ENCODE data around the gene SCN5A. TPM values are rescaled to one million over a fixed set of nuclear protein-coding genes. Genes with fewer than 3 reads are reported as not detected.

The SCN5A gene
- total RNA-seq, 1 donor = not detected

DNA sequence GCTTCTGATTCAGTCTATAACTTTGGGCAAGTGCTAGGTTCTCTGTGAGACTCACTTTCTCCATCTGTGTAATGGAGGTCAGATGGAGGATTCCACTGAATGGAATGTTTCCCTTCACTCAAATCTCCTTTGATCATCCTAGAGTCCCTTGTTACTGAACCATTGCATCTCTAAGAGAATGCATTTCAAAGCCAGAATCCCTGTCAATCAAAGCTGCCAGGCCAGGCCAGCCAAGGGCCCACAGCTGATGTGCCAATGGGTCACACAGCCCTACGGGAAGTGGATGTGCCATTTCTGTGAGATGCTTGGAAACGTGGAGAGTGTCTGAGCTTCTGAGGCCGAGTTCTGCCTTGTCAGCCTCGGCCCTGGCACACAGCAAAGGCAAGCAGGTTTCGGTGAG is 32.4 kb downstream of the SCN5A start:
- Histone ChIP-seq H3K4me3 (ENCODE audit: insufficient read depth, low read length) (no peak overlapping the region), H4K20me1 (ENCODE audit: insufficient read depth, low read length) (no peaks in the 10 kb centered on the region), H3K4me2 (ENCODE audit: insufficient read depth, low read length) (no peak overlapping the region), H3K27me3 (ENCODE audit: insufficient read depth, low read length) (no peaks in the 10 kb centered on the region), H3K27ac (ENCODE audit: low read depth, low read length) (no peak overlapping the region), H3K4me1 (ENCODE audit: insufficient read depth, low read length) (no peaks in the 10 kb centered on the region), H3K9me3 (ENCODE audit: low read depth, low read length) (no peaks in the 10 kb centered on the region), H3K79me2 (ENCODE audit: insufficient read depth, low read length) (no peaks in the 10 kb centered on the region), H3K36me3 (ENCODE audit: insufficient read depth, low read length) (no peaks in the 10 kb centered on the region), H2AFZ (ENCODE audit: low read length) (no peak overlapping the region)
- DNase-seq (ENCODE audit: insufficient read length, low spot score, missing footprints) = no peak
- TF ChIP-seq, protein P1, sequence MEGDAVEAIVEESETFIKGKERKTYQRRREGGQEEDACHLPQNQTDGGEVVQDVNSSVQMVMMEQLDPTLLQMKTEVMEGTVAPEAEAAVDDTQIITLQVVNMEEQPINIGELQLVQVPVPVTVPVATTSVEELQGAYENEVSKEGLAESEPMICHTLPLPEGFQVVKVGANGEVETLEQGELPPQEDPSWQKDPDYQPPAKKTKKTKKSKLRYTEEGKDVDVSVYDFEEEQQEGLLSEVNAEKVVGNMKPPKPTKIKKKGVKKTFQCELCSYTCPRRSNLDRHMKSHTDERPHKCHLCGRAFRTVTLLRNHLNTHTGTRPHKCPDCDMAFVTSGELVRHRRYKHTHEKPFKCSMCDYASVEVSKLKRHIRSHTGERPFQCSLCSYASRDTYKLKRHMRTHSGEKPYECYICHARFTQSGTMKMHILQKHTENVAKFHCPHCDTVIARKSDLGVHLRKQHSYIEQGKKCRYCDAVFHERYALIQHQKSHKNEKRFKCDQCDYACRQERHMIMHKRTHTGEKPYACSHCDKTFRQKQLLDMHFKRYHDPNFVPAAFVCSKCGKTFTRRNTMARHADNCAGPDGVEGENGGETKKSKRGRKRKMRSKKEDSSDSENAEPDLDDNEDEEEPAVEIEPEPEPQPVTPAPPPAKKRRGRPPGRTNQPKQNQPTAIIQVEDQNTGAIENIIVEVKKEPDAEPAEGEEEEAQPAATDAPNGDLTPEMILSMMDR (IDR thresholded peaks at IDR 0.05; ENCODE audit: extremely low read depth, low read depth, low read length) = no peak

DNA sequence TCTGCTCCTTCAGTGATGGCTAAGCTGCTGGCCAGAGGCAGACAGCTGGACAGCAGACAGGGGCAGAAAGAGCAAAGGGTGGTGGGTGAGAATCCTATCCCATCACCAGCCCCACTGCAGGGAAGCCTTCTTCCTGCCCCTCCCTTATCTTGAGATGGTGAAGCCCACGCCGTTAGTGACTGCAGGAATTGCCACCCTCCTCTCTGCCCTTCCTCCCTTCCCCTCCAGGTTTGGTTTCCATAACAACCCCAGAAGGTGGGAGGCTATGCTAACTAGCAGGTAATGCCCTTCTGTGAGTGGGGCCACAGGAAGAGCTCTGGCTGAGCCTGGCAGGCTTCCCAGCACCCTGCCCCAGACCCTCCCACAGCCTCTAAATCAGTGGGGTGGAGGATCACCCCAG is 32.8 kb downstream of the SCN5A start:
- H3K36me3 ChIP-seq (ENCODE audit: insufficient read depth, low read length) = no peaks in the 10 kb centered on the region
- H3K4me1 ChIP-seq (ENCODE audit: insufficient read depth, low read length) = no peaks in the 10 kb centered on the region
- no peak overlapping the region for H3K4me3 ChIP-seq (ENCODE audit: insufficient read depth, low read length)
- no peaks in the 10 kb centered on the region for H4K20me1 ChIP-seq (ENCODE audit: insufficient read depth, low read length)
- H3K27ac ChIP-seq (ENCODE audit: low read depth, low read length) = no peak overlapping the region
- DNase-seq (ENCODE audit: insufficient read length, low spot score, missing footprints) = no peak
- TF ChIP-seq, protein P1 (IDR thresholded peaks at IDR 0.05; ENCODE audit: extremely low read depth, low read depth, low read length) = no peak
- no peaks in the 10 kb centered on the region for H3K27me3 ChIP-seq (ENCODE audit: insufficient read depth, low read length)
- H3K9me3 ChIP-seq (ENCODE audit: low read depth, low read length) = no peaks in the 10 kb centered on the region
- no peak overlapping the region for H2AFZ ChIP-seq (ENCODE audit: low read length)
- H3K4me2 ChIP-seq (ENCODE audit: insufficient read depth, low read length) = no peak overlapping the region
- no peaks in the 10 kb centered on the region for H3K79me2 ChIP-seq (ENCODE audit: insufficient read depth, low read length)

DNA sequence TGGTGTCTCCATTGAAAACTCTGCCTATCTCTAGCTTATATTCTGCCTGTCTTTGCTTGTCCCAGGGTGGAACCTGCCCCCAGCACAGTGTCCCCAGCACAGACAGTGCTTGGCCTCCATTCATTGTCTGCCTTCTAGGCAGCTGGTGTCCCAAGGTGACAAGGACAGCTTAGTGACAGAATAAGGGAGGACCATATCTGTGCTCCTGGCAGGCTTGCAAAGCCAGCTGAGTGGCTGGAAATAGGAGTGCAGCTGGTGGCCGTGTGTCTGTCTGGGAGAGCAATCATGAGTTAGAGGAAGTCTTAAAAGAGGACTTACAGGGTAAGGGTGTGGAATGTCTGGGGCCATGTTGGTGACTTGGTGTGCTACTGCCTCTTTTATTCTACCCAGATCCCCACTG is 33.4 kb downstream of the SCN5A start:
- H3K4me3 ChIP-seq (ENCODE audit: insufficient read depth, low read length) = no peak overlapping the region
- no peaks in the 10 kb centered on the region for H4K20me1 ChIP-seq (ENCODE audit: insufficient read depth, low read length)
- no peak overlapping the region for H3K27ac ChIP-seq (ENCODE audit: low read depth, low read length)
- no peaks in the 10 kb centered on the region for H3K79me2 ChIP-seq (ENCODE audit: insufficient read depth, low read length)
- no peaks in the 10 kb centered on the region for H3K4me1 ChIP-seq (ENCODE audit: insufficient read depth, low read length)
- H3K9me3 ChIP-seq (ENCODE audit: low read depth, low read length) = no peaks in the 10 kb centered on the region
- no peaks in the 10 kb centered on the region for H3K36me3 ChIP-seq (ENCODE audit: insufficient read depth, low read length)
- TF ChIP-seq, protein P1 (IDR thresholded peaks at IDR 0.05; ENCODE audit: extremely low read depth, low read depth, low read length) = no peak
- no peak overlapping the region for H2AFZ ChIP-seq (ENCODE audit: low read length)
- peak; percentile 29 for DNase-seq (ENCODE audit: insufficient read length, low spot score, missing footprints)
- H3K4me2 ChIP-seq (ENCODE audit: insufficient read depth, low read length) = no peak overlapping the region
- no peaks in the 10 kb centered on the region for H3K27me3 ChIP-seq (ENCODE audit: insufficient read depth, low read length)

DNA sequence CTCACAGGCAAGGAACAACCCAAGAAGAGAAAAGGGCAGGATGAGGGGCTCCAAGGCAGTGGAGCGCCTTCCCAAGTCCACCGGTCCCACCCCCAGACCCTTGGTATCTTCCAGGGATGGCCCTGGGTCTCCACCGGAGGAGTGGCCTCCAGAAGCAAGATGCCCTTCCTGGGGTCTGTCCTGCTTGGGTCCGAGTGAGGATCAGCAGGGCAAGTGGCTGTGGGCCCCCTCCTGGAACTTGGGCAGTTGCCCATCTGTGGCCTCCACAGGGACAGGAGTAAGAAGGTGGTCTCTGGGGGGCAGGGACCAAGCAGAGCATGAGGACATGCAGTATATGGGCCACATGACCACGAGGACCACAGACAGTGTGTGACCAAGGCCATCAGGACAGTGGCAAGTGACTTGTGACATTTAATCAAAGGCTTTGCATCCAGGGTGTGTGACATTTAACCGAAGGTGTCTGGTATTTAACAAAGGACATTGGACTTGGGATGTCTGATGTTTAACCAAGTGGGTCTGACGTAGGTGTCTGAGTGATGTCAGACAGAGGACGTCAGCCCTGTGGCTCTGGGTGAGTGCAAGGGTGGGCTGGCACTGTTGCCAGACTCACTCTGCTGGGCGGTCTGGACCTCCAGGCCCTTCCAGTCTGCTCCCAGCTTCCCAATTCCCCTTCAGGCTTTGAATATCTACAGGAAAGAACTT is 34.7 kb downstream of the SCN5A start:
- no peaks in the 10 kb centered on the region for H3K9me3 ChIP-seq (ENCODE audit: low read depth, low read length)
- H3K36me3 ChIP-seq (ENCODE audit: insufficient read depth, low read length) = no peaks in the 10 kb centered on the region
- H3K4me3 ChIP-seq (ENCODE audit: insufficient read depth, low read length) = no peak overlapping the region
- H3K27me3 ChIP-seq (ENCODE audit: insufficient read depth, low read length) = no peaks in the 10 kb centered on the region
- H3K4me2 ChIP-seq (ENCODE audit: insufficient read depth, low read length) = no peak overlapping the region
- DNase-seq (ENCODE audit: insufficient read length, low spot score, missing footprints) = no peak
- H3K4me1 ChIP-seq (ENCODE audit: insufficient read depth, low read length) = no peaks in the 10 kb centered on the region
- H3K27ac ChIP-seq (ENCODE audit: low read depth, low read length) = no peak overlapping the region
- no peaks in the 10 kb centered on the region for H4K20me1 ChIP-seq (ENCODE audit: insufficient read depth, low read length)
- TF ChIP-seq, protein P1 (IDR thresholded peaks at IDR 0.05; ENCODE audit: extremely low read depth, low read depth, low read length) = no peak
- no peaks in the 10 kb centered on the region for H3K79me2 ChIP-seq (ENCODE audit: insufficient read depth, low read length)
- H2AFZ ChIP-seq (ENCODE audit: low read length) = no peak overlapping the region

All from osteoblast (primary cell).